ENCODE data around the gene SCYGR5.

DNA sequence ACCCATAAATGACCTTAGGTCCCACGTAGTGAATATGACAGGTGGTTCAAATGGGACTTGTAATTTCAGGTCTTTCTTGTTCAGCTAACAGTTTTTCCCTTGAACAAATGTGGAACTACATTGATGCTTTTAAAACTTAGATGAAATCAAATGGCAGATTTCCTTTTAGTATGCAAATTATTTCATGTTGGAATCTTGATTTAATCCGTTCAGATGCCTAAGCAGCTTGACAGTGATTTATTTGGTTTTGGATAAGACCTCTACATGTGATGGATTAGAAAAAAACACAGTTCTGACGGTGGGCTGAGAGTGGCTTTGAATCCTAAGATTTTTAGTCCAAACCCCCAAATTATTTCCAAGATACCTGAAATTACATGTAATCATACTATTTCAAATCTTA is 32.4 kb upstream of the SCYGR5 start:
- no peak for TF ChIP-seq ZNF274 (IDR thresholded peaks at IDR 0.05; ENCODE audit: low read depth, low read length)
- TF ChIP-seq YY1 (IDR thresholded peaks at IDR 0.05; ENCODE audit: insufficient read depth, insufficient read length) = no peak
- TF ChIP-seq SUZ12 (IDR thresholded peaks at IDR 0.05; ENCODE audit: extremely low read depth, insufficient read depth, insufficient read length) = no peak

Data from NT2/D1 (cell line).